ENCODE measurements around the gene PRR35.

GRCh38 chr16:516301-516700 is 43.9 kb upstream of the PRR35 start:
- TF ChIP-seq CTCF (conservative IDR thresholded peaks at IDR 0.05) (no peak), ZFX (IDR thresholded peaks at IDR 0.05) (no peak)
